ENCODE results near the gene RND3.

The RND3 gene

GRCh38 chr2:150486539-150487484 lies 655 bp downstream of the RND3 start:
- POLR2A ChIA-PET, result interaction anchor here (0.6 to 1.6 kb wide), 3 partner anchors 19 to 719 kb away, joined by 3 to 7 read pairs (median 3); no protein-coding TSS in a partner anchor
- TF ChIP-seq REPIN1 (tag by site-specific recombination; IDR thresholded peaks at IDR 0.05; ENCODE audit: low read depth), result no peak
- peak; percentile 35; the same call in 1 of the 2 replicates for TF ChIP-seq ZIC2 (tag by site-specific recombination; IDR thresholded peaks at IDR 0.05)
- peak; percentile 28; the same call in 1 of the 2 replicates for TF ChIP-seq GLIS2 (tag by site-specific recombination; IDR thresholded peaks at IDR 0.05)
- TF ChIP-seq, protein P1, sequence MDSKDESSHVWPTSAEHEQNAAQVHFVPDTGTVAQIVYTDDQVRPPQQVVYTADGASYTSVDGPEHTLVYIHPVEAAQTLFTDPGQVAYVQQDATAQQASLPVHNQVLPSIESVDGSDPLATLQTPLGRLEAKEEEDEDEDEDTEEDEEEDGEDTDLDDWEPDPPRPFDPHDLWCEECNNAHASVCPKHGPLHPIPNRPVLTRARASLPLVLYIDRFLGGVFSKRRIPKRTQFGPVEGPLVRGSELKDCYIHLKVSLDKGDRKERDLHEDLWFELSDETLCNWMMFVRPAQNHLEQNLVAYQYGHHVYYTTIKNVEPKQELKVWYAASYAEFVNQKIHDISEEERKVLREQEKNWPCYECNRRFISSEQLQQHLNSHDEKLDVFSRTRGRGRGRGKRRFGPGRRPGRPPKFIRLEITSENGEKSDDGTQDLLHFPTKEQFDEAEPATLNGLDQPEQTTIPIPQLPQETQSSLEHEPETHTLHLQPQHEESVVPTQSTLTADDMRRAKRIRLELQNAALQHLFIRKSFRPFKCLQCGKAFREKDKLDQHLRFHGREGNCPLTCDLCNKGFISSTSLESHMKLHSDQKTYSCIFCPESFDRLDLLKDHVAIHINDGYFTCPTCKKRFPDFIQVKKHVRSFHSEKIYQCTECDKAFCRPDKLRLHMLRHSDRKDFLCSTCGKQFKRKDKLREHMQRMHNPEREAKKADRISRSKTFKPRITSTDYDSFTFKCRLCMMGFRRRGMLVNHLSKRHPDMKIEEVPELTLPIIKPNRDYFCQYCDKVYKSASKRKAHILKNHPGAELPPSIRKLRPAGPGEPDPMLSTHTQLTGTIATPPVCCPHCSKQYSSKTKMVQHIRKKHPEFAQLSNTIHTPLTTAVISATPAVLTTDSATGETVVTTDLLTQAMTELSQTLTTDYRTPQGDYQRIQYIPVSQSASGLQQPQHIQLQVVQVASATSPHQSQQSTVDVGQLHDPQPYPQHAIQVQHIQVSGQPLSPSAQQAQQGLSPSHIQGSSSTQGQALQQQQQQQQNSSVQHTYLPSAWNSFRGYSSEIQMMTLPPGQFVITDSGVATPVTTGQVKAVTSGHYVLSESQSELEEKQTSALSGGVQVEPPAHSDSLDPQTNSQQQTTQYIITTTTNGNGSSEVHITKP (tag by site-specific recombination; IDR thresholded peaks at IDR 0.05), result peak; percentile 74; the same call in 1 of the 2 replicates
- TF ChIP-seq ZBTB8A (tag by site-specific recombination; IDR thresholded peaks at IDR 0.05), result peak; percentile 69
- peak; percentile 2; the same call in 1 of the 2 replicates for TF ChIP-seq ZNF335 (tag by site-specific recombination; conservative IDR thresholded peaks at IDR 0.05)
- TF ChIP-seq KLF1 (tag by site-specific recombination; IDR thresholded peaks at IDR 0.05), result no peak
- TF ChIP-seq ZNF629 (tag by site-specific recombination; IDR thresholded peaks at IDR 0.05), result no peak
- TF ChIP-seq ZFHX2 (tag by site-specific recombination; conservative IDR thresholded peaks at IDR 0.05), result peak; percentile 4; the same call in 1 of the 2 replicates
- 0 out of 2 replicates have a peak, but pooled peaks have one; percentile 8 for TF ChIP-seq ZNF449 (tag by site-specific recombination; IDR thresholded peaks at IDR 0.05)
- TF ChIP-seq, protein P2, sequence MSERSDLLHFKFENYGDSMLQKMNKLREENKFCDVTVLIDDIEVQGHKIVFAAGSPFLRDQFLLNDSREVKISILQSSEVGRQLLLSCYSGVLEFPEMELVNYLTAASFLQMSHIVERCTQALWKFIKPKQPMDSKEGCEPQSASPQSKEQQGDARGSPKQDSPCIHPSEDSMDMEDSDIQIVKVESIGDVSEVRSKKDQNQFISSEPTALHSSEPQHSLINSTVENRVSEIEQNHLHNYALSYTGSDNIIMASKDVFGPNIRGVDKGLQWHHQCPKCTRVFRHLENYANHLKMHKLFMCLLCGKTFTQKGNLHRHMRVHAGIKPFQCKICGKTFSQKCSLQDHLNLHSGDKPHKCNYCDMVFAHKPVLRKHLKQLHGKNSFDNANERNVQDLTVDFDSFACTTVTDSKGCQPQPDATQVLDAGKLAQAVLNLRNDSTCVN (tag by site-specific recombination; optimal IDR thresholded peaks at IDR 0.05), result peak; percentile 74
- no peak for TF ChIP-seq ZNF112 (tag by site-specific recombination; IDR thresholded peaks at IDR 0.05)
- TF ChIP-seq ZNF514 (tag by site-specific recombination; IDR thresholded peaks at IDR 0.05), result no peak
- peak; percentile 53 for TF ChIP-seq PRDM4 (tag by site-specific recombination; IDR thresholded peaks at IDR 0.05)
- peak; percentile 94 for TF ChIP-seq PRDM1 (tag by site-specific recombination; IDR thresholded peaks at IDR 0.05)
- no peak for TF ChIP-seq ZNF266 (tag by site-specific recombination; IDR thresholded peaks at IDR 0.05; ENCODE audit: low read depth)
- TF ChIP-seq REST (tag by site-specific recombination; IDR thresholded peaks at IDR 0.05), result peak; percentile 55
- TF ChIP-seq BCL11A (tag by site-specific recombination; IDR thresholded peaks at IDR 0.05; ENCODE audit: low read depth), result no peak

More at GRCh38 chr2:150486539-150487484, 655 bp downstream of the RND3 start:
- Histone ChIP-seq H3K9me3 (ENCODE audit: control insufficient read depth, insufficient read depth, low read depth, low read length) (no peaks in the 10 kb centered on the region), H3K4me3 (ENCODE audit: low read depth, low read length) (peak overlapping the region; percentile 89), H3K27ac (ENCODE audit: extremely low read depth, low read depth, low read length) (peak overlapping the region; percentile 93), H3K36me3 (ENCODE audit: control insufficient read depth in 2 of 2, insufficient read depth in 1 of 2, low read length in 2 of 2) (peaks cover 0 to 16% of the 10 kb centered on the region in 2 experiments; a peak in 1 of 3 replicates), H3K4me1 (ENCODE audit: control insufficient read depth, insufficient read depth, low read length) (peaks cover 14% of the 10 kb centered on the region)
- CTCF ChIA-PET, result interaction anchor here (0.6 kb wide), 2 partner anchors 572 to 746 kb away, joined by 3 to 4 read pairs; no protein-coding TSS in a partner anchor
